ENCODE measurements around the gene SLX4IP.

DNA sequence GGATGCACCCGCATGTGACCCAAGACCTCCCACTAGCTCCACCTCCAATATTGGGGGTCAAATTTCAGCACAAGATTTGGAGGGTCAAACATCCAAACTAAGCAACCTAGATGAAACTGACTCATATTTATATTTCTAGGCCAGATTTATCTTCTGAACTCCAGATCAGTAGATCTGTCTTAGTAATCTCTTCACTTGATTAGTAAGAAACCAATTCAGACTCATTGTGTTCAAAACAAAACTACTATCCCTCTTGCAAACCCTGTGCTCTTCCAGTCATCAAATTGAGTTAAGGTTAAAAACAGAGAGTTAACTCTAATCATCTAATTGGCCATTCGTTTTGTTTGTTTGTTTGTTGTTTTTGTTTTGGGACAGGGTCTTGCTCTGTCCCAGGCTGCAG is 44.4 kb upstream of the SLX4IP start:
- TF ChIP-seq EP300 (IDR thresholded peaks at IDR 0.05; ENCODE audit: borderline replicate concordance), result no peak
- TF ChIP-seq, protein P1, sequence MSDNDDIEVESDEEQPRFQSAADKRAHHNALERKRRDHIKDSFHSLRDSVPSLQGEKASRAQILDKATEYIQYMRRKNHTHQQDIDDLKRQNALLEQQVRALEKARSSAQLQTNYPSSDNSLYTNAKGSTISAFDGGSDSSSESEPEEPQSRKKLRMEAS (IDR thresholded peaks at IDR 0.05), result no peak
- no peak for TF ChIP-seq ZBTB7A (IDR thresholded peaks at IDR 0.05; ENCODE audit: low read depth)
- TF ChIP-seq TAF1 (IDR thresholded peaks at IDR 0.05; ENCODE audit: low read depth), result no peak
- no peak for TF ChIP-seq RAD21 (IDR thresholded peaks at IDR 0.05; ENCODE audit: low read depth)
- no peak for TF ChIP-seq YY1 (IDR thresholded peaks at IDR 0.05; ENCODE audit: low read depth)
- TF ChIP-seq CREB1 (IDR thresholded peaks at IDR 0.05; ENCODE audit: low read depth), result no peak
- no peak for TF ChIP-seq TEAD4 (IDR thresholded peaks at IDR 0.05)
- no peak for TF ChIP-seq NFIC (IDR thresholded peaks at IDR 0.05)
